ENCODE results near the gene TBX21.

Gene TBX21

GRCh38 chr17:47713980-47714700 lies 18.9 kb upstream of the TBX21 start:
- no peak for DNase-seq

- no peak for DNase-seq
Measured at GRCh38 chr17:47714773-47715396, 18.2 kb upstream of the TBX21 start.

GRCh38 chr17:47715669-47716325 lies 17.2 kb upstream of the TBX21 start:
- DNase-seq = no peak

- no peak for DNase-seq
Measured at GRCh38 chr17:47716375-47716774, 16.7 kb upstream of the TBX21 start.

GRCh38 chr17:47717261-47717697 lies 15.8 kb upstream of the TBX21 start:
- no peak for DNase-seq

GRCh38 chr17:47717979-47718621 lies 14.9 kb upstream of the TBX21 start:
- DNase-seq = peak; percentile 19

GRCh38 chr17:47718634-47719405 lies 14.2 kb upstream of the TBX21 start:
- DNase-seq = peak; percentile 20

- DNase-seq = no peak
Measured at GRCh38 chr17:47719411-47720152, 13.5 kb upstream of the TBX21 start.

GRCh38 chr17:47720196-47720595 lies 12.8 kb upstream of the TBX21 start:
- DNase-seq = no peak

GRCh38 chr17:47720754-47721533 lies 12.1 kb upstream of the TBX21 start:
- DNase-seq = no peak

- DNase-seq = no peak
Measured at GRCh38 chr17:47721725-47722124, 11.3 kb upstream of the TBX21 start.

- no peak for DNase-seq
Measured at GRCh38 chr17:47724705-47725104, 8.3 kb upstream of the TBX21 start.

- DNase-seq = no peak
Measured at GRCh38 chr17:47725446-47726111, 7.5 kb upstream of the TBX21 start.

- no peak for DNase-seq
Measured at GRCh38 chr17:47726796-47727703, 6.0 kb upstream of the TBX21 start.

GRCh38 chr17:47727704-47728036 lies 5.4 kb upstream of the TBX21 start:
- no peak for DNase-seq

GRCh38 chr17:47728214-47728877 lies 4.7 kb upstream of the TBX21 start:
- no peak for DNase-seq

GRCh38 chr17:47729476-47729875 lies 3.6 kb upstream of the TBX21 start:
- no peak for DNase-seq

GRCh38 chr17:47730681-47731080 lies 2.4 kb upstream of the TBX21 start:
- no peak for DNase-seq

GRCh38 chr17:47731396-47731795 lies 1.6 kb upstream of the TBX21 start:
- no peak for DNase-seq
